ENCODE data around the gene EGFL8.

The EGFL8 gene

DNA sequence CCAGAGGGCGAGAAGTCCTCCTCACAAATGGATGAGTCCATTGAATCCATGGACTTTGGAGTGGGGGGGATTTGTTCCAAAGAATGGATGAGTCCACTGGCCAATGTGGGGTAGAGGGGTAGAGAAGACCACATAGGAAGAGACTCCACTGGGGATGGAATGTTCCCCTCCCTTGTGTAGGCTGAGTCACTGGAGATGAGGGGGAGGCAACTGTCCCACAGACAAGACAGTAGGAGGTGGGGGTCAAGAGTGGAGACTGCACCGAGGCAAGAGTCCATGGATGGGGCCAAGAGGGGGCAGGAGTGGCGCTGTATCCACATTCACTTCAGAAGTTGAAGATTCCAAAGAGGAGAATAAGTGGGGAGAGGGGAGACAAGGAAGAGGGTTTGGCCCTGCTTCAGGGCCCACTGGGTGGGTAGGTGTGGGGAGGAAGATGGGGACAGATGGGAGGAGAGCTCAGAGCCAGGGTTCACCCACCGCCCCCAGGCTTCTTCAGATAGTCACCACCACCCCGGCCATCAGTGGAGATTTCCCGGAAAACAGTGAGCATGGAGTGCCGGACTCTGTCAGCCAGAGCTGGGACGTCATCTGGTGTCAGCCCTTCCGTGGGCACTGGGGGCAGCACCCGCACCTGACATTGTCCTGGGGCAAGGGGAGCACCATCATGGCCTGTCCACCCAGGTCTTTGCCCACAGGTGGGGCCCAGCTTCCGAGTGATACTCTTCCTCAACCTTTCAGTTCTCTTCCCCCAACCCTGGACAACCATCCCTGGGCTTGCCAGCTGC, 4.6 kb downstream of the EGFL8 start:
- DNase-seq (ENCODE audit: insufficient read length, low spot score) (no peak), FAIRE-seq (no peak)
- TF ChIP-seq, protein P1, sequence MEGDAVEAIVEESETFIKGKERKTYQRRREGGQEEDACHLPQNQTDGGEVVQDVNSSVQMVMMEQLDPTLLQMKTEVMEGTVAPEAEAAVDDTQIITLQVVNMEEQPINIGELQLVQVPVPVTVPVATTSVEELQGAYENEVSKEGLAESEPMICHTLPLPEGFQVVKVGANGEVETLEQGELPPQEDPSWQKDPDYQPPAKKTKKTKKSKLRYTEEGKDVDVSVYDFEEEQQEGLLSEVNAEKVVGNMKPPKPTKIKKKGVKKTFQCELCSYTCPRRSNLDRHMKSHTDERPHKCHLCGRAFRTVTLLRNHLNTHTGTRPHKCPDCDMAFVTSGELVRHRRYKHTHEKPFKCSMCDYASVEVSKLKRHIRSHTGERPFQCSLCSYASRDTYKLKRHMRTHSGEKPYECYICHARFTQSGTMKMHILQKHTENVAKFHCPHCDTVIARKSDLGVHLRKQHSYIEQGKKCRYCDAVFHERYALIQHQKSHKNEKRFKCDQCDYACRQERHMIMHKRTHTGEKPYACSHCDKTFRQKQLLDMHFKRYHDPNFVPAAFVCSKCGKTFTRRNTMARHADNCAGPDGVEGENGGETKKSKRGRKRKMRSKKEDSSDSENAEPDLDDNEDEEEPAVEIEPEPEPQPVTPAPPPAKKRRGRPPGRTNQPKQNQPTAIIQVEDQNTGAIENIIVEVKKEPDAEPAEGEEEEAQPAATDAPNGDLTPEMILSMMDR (IDR thresholded peaks at IDR 0.05; ENCODE audit: insufficient read depth, missing control alignments): no peak

DNA sequence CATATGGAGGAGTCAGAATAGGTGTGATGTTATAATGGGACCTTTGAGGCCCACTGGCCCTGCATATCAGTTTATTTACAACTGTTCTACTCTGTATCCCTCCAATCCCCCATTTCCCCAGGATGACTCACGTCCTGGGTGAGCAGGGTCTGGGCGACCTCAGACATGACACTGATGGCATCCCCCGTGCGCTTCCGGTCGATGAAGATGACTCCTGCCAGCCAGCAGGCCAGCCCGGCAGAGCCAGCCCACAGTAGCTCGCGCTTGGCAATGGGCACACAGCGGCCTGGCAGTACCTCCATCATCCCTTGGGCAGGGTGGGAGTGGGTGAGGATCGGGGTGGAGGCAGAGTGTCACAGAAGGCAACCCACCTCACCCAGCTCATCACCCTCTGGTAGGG, 5.9 kb downstream of the EGFL8 start:
- TF ChIP-seq, protein P1 (IDR thresholded peaks at IDR 0.05; ENCODE audit: insufficient read depth, missing control alignments): no peak
- FAIRE-seq (no peak), DNase-seq (ENCODE audit: insufficient read length, low spot score) (no peak)

DNA sequence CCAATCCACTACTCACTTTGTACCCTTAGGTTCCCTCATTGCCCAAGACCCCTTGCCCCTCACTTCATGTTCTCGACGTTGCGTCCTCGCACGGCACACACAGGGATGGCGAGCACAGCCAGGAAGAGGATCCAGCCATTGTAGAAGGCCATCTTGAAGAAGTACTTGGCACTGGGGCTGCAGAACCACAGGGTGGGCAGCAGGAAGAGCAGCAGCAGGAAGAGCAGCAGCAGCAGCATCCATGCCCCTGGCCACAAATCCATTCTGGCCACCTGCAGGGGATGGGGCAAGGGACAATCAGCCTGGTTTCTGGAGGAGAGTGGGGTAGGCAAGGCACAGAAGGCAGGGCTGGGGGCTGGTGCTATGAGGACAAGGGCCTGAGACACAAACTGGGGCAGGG, 6.8 kb downstream of the EGFL8 start:
- DNase-seq (ENCODE audit: insufficient read length, low spot score): no peak
- TF ChIP-seq, protein P1 (IDR thresholded peaks at IDR 0.05; ENCODE audit: insufficient read depth, missing control alignments): no peak
- FAIRE-seq: no peak

DNA sequence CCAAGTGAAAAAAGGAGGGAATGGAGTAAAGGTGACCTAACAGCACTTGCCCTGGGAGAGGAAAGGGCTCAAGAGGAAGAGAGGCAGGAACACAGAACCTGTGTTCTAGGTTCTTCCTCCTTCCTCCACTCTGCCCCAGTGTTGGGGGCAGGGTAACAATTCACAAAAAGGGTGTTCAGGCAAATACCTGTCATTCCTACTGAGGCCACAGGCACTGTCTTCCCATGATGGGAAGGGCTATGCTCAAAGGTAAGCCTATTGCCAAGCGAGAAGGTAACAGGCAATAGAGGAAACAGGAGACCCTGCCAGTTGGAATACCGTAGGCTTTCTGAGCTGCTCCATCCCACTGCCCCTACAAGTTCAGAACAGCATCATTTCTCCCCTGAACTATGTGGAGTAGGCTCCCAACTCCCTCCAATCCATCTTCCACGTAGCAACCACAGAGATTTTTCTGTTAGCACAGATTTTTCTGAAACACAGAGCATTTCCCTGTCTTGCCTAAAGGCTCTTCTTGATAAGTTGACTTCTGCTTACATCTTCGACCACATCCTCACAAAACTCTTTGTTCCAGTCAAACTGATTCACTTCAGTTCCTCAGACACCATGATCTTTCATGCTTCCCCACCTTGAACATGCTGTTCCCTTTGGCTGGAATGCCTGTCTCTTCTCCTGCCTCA, 8.8 kb downstream of the EGFL8 start:
- no peak for DNase-seq (ENCODE audit: insufficient read length, low spot score)
- TF ChIP-seq, protein P1 (IDR thresholded peaks at IDR 0.05; ENCODE audit: insufficient read depth, missing control alignments): no peak
- FAIRE-seq: no peak

DNA sequence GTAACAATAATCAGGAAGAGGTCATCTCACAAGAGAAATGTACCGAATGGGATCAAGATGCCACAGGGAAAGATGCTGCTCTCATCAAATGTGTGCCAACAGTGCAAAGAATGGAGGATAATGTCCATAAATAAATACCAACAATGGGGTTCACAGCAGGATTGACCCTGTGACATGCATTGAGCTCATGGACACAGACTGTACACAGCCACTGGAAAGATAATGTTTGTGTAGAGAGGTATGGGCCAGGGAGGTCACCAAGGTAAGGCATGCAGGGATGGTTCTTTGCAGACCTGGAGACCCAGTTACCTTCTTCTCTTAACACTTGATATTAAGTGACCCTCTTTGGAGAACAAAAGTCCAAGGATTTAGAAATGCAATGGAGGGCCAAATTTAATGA, 10.0 kb downstream of the EGFL8 start:
- FAIRE-seq (no peak), DNase-seq (ENCODE audit: insufficient read length, low spot score) (no peak)
- TF ChIP-seq, protein P1 (IDR thresholded peaks at IDR 0.05; ENCODE audit: insufficient read depth, missing control alignments): no peak

DNA sequence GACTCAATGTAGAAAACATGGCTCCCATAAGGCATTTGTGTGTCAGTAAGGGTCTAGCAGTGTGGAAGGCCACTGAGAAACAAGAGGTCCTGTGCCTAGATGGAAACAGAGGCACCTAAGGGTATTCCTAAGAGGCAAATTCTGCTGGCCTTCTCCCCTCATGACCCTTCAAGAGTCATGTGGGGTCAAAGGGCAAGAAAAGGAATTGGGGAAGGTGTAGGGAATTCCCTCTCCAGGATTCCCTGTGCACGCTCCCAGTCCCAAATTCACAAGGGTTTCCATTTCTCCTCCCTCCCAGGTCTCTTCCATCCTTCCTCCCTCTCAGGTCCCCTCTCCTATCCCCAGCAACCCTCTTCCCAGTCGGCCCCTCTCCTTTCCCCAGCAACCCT, 10.9 kb downstream of the EGFL8 start:
- TF ChIP-seq, protein P1 (IDR thresholded peaks at IDR 0.05; ENCODE audit: insufficient read depth, missing control alignments): no peak
- no peak for DNase-seq (ENCODE audit: insufficient read length, low spot score)
- no peak for FAIRE-seq

Data from D721Med (cell line).